ENCODE measurements around the gene TMEM219.

DNA sequence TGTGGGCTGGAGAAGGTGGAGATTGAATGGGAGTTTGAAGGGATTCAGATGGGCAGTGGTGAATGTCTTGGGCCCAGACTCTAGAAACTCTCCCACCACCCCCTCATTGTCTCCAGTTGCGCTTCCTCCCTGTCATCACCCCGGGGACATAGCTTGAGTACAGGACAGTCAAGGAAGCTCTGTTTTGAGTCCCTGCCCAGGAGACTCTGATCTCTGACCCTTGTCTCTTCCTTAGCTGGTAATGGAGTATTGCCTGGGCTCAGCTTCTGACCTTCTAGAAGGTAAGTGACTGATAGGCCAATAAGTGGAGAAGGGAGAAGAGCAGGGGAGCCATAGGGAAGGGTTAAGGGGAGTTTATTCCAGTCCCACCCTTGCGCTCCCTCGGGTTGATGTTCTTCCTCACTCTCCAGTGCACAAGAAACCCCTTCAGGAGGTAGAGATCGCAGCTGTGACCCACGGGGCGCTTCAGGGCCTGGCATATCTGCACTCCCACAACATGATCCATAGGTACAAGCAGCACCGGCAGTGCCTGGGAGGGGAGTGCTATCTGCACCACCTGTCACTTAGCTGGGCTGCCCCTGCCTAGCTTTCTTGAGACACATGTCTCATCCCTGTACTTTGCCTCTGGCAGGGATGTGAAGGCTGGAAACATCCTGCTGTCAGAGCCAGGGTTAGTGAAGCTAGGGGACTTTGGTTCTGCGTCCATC lies 16.8 kb downstream of the TMEM219 start:
- TF ChIP-seq, protein P1, sequence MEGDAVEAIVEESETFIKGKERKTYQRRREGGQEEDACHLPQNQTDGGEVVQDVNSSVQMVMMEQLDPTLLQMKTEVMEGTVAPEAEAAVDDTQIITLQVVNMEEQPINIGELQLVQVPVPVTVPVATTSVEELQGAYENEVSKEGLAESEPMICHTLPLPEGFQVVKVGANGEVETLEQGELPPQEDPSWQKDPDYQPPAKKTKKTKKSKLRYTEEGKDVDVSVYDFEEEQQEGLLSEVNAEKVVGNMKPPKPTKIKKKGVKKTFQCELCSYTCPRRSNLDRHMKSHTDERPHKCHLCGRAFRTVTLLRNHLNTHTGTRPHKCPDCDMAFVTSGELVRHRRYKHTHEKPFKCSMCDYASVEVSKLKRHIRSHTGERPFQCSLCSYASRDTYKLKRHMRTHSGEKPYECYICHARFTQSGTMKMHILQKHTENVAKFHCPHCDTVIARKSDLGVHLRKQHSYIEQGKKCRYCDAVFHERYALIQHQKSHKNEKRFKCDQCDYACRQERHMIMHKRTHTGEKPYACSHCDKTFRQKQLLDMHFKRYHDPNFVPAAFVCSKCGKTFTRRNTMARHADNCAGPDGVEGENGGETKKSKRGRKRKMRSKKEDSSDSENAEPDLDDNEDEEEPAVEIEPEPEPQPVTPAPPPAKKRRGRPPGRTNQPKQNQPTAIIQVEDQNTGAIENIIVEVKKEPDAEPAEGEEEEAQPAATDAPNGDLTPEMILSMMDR (IDR thresholded peaks at IDR 0.05) = no peak
- no peak for TF ChIP-seq POLR2A (IDR thresholded peaks at IDR 0.05)

All from right lobe of liver (tissue), 4 donors.